ENCODE data around the gene LPO.
A peak's percentile ranks its signal among the peaks of the same experiment; 100 is the strongest.

Gene LPO

GRCh38 chr17:58229881-58230280 lies 8.5 kb upstream of the LPO start:
- DNase-seq, result no peak

GRCh38 chr17:58231641-58232040 lies 6.7 kb upstream of the LPO start:
- no peak for DNase-seq

- no peak for DNase-seq
Observed at GRCh38 chr17:58232707-58233156, 5.7 kb upstream of the LPO start.

GRCh38 chr17:58233543-58233942 lies 4.8 kb upstream of the LPO start:
- no peak for DNase-seq

- no peak for DNase-seq
Observed at GRCh38 chr17:58234512-58234911, 3.9 kb upstream of the LPO start.

GRCh38 chr17:58235821-58236220 lies 2.6 kb upstream of the LPO start:
- no peak for DNase-seq

GRCh38 chr17:58236394-58236793 lies 2.0 kb upstream of the LPO start:
- no peak for DNase-seq

- no peak for DNase-seq
Observed at GRCh38 chr17:58239987-58240386, 1.6 kb downstream of the LPO start.

GRCh38 chr17:58242171-58242784 lies 3.9 kb downstream of the LPO start:
- no peak for DNase-seq

GRCh38 chr17:58244963-58245362 lies 6.6 kb downstream of the LPO start:
- no peak for DNase-seq

- no peak for DNase-seq
Observed at GRCh38 chr17:58245428-58246103, 7.2 kb downstream of the LPO start.

GRCh38 chr17:58246104-58246740 lies 7.8 kb downstream of the LPO start:
- no peak for DNase-seq

- no peak for DNase-seq
Observed at GRCh38 chr17:58246781-58247180, 8.4 kb downstream of the LPO start.

- no peak for DNase-seq
Observed at GRCh38 chr17:58247511-58248363, 9.4 kb downstream of the LPO start.

- no peak for DNase-seq
Observed at GRCh38 chr17:58248955-58249269, 10.5 kb downstream of the LPO start.

GRCh38 chr17:58249270-58250133 lies 11.1 kb downstream of the LPO start:
- DNase-seq, result peak; percentile 79

GRCh38 chr17:58250344-58251011 lies 12.1 kb downstream of the LPO start:
- no peak for DNase-seq

GRCh38 chr17:58252141-58252540 lies 13.8 kb downstream of the LPO start:
- DNase-seq, result no peak

- DNase-seq, result no peak
Observed at GRCh38 chr17:58253082-58253481, 14.7 kb downstream of the LPO start.

- DNase-seq, result no peak
Observed at GRCh38 chr17:58254803-58255202, 16.4 kb downstream of the LPO start.

- DNase-seq, result no peak
Observed at GRCh38 chr17:58262149-58262548, 23.8 kb downstream of the LPO start.

- no peak for DNase-seq
Observed at GRCh38 chr17:58263773-58264172, 25.4 kb downstream of the LPO start.

Measured in stimulated activated CD4-positive, alpha-beta T cell treated with anti-CD3 and anti-CD28 coated beads, Interleukin-4, amount 100 ng/mL, for 1 hour (primary cell).